Activated naive CD4-positive, alpha-beta T cell treated with anti-CD3 and anti-CD28 coated beads, Interleukin-2, amount 10 ng/mL, durations not matched to agents 7 days and 5 days (primary cell): Measurements from ENCODE around the gene RAD50.

Experiments used
- CTCF ChIA-PET: fragments of 350-600 bp; sonication (Branson Sonifier 250); formaldehyde crosslinking; loops from one replicate; lab custom pipeline; 2021; ENCODE audit warnings: antibody characterized with exemption; lab: Charles Lee
- DNase-seq: peaks from one replicate; pipeline ENCODE4 v3.0.0-alpha.2; 2020
- H3K27ac Mint-ChIP-seq: one replicate; pipeline ENCODE4 v1.8.0; 2021; ENCODE audit warnings: mild to moderate bottlenecking, moderate library complexity, mixed read lengths
- H3K27me3 Mint-ChIP-seq: one replicate; pipeline ENCODE4 v1.8.0; 2021; ENCODE audit warnings: mild to moderate bottlenecking, mixed read lengths
- H3K36me3 Mint-ChIP-seq: one replicate; pipeline ENCODE4 v1.8.0; 2021; ENCODE audit warnings: mixed read lengths
- H3K4me1 Mint-ChIP-seq: one replicate; pipeline ENCODE4 v1.8.0; 2021; ENCODE audit warnings: mixed read lengths
- H3K4me3 Mint-ChIP-seq: one replicate; pipeline ENCODE4 v1.8.0; 2021; ENCODE audit warnings: mild to moderate bottlenecking, moderate library complexity, mixed read lengths
- H3K9me3 Mint-ChIP-seq: one replicate; pipeline ENCODE4 v1.8.0; 2021; ENCODE audit warnings: mixed read lengths

The RAD50 gene

GRCh38 chr5:132674671-132675506 is 118.1 kb downstream of the RAD50 start:
- Mint-ChIP-seq H3K27ac (peak overlapping the region; percentile 78), H3K4me3 (no peak overlapping the region), H3K27me3 (peaks cover 25% of the 10 kb centered on the region), H3K36me3 (no peaks in the 10 kb centered on the region), H3K4me1 (peaks cover 15% of the 10 kb centered on the region), H3K9me3 (no peaks in the 10 kb centered on the region)
- DNase-seq: no peak
- CTCF ChIA-PET: interaction anchor here (0.6 to 1.6 kb wide), 3 partner anchors 40 to 255 kb away, joined by 4 to 5 read pairs (median 4); no protein-coding TSS in a partner anchor

- DNase-seq: no peak
- peaks cover 29% of the 10 kb centered on the region for H3K27me3 Mint-ChIP-seq
- H3K4me1 Mint-ChIP-seq: peaks cover 15% of the 10 kb centered on the region
- H3K36me3 Mint-ChIP-seq: no peaks in the 10 kb centered on the region
- H3K9me3 Mint-ChIP-seq: no peaks in the 10 kb centered on the region
- H3K27ac Mint-ChIP-seq: no peak overlapping the region
- CTCF ChIA-PET: interaction anchor here (1.6 kb wide), 1 partner anchor 144 kb away, joined by 4 read pairs; no protein-coding TSS in a partner anchor
- no peak overlapping the region for H3K4me3 Mint-ChIP-seq
Observed at GRCh38 chr5:132675936-132676689, 119.3 kb downstream of the RAD50 start.

DNA sequence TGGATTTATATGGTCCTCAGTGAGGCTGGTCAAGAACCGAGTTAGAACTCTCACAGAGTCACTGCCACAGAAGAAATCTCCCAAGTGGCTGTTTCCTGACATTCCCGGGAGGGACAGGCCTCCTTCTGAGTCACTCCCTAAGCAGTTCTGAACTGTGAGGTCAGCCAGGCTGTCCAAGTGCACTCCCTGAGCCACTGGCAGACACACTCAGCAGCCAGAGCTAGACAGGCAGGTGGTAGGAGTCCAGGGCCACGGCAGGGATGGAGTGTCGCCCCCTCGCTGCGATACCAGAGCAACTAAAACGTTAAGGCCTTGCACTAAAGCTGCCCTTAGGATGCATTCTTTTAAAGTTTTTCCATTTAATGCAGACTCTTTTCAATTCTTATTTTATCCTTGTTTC is 120.4 kb downstream of the RAD50 start:
- no peak for DNase-seq
- Mint-ChIP-seq H3K36me3 (no peaks in the 10 kb centered on the region), H3K4me1 (peaks cover 15% of the 10 kb centered on the region), H3K27ac (no peak overlapping the region), H3K4me3 (no peak overlapping the region), H3K27me3 (peaks cover 30% of the 10 kb centered on the region), H3K9me3 (no peaks in the 10 kb centered on the region)
- CTCF ChIA-PET: no interaction called here

DNA sequence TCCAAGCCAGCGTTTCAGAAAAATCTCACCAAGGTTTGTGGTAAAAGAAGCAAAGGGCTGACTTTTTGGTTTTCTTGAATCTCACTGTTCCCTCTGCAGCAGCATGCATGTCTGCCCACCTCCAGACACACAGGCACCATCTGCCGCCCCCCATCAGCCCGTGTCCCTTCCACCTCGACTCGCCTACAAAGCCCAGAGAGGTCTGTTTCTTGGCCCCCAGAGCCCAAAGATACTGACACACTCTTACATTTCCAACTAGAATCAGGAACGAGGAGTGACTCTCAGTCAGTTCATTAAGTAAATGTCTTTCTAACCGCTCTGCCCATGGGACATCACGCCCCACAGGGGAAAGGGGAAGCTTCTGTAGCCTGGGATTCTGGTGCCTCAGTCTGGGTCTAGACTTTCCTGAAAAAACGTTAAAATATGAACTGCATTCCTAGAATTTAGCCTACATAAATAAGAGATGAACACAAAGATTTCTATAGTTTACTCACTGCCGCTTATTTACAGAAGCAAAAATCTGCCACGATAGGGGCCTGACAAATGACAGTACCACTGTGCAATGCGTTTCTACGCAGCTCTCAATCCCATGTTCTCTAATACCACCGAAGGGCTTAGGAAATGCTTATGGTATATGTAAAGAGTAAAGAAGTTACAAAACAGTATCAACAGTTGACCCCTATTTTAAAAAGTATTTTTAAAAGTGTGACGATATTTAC is 121.1 kb downstream of the RAD50 start:
- CTCF ChIA-PET: no interaction called here
- DNase-seq: no peak
- Mint-ChIP-seq H3K27me3 (peaks cover 30% of the 10 kb centered on the region), H3K27ac (no peak overlapping the region), H3K4me1 (peaks cover 15% of the 10 kb centered on the region), H3K36me3 (no peaks in the 10 kb centered on the region), H3K9me3 (no peaks in the 10 kb centered on the region), H3K4me3 (no peak overlapping the region)

DNA sequence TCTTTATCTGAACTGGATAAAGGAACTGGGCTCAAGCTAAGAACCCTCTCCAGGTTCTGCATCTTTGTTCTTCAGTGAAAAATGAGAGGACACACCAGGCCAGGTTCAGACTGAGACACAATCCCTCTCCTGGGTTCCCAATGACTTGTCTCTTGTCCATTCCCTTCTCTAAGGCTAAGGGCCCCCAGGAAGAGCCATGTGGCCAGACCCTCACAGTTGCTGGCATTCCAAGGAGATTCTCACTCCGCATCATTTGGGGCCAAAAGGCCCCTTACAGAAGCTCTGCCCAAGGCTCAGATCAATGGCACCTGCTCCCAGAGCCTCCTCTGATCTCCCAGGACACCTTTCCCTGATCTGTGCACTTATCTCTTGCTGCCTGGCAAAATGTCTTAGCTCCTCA is 122.0 kb downstream of the RAD50 start:
- Mint-ChIP-seq H3K4me3 (no peak overlapping the region), H3K27ac (no peak overlapping the region), H3K4me1 (peaks cover 15% of the 10 kb centered on the region), H3K9me3 (no peaks in the 10 kb centered on the region), H3K27me3 (peaks cover 30% of the 10 kb centered on the region), H3K36me3 (no peaks in the 10 kb centered on the region)
- CTCF ChIA-PET: no interaction called here
- DNase-seq: no peak

- peaks cover 27% of the 10 kb centered on the region for H3K27me3 Mint-ChIP-seq
- H3K9me3 Mint-ChIP-seq: no peaks in the 10 kb centered on the region
- H3K36me3 Mint-ChIP-seq: no peaks in the 10 kb centered on the region
- no peak overlapping the region for H3K27ac Mint-ChIP-seq
- no peak for DNase-seq
- peaks cover 15% of the 10 kb centered on the region for H3K4me1 Mint-ChIP-seq
- H3K4me3 Mint-ChIP-seq: no peak overlapping the region
- CTCF ChIA-PET: no interaction called here
Observed at GRCh38 chr5:132679166-132679565, 122.4 kb downstream of the RAD50 start.

GRCh38 chr5:132679717-132680380 is 123.1 kb downstream of the RAD50 start:
- no peak overlapping the region for H3K4me3 Mint-ChIP-seq
- H3K27me3 Mint-ChIP-seq: peaks cover 25% of the 10 kb centered on the region
- H3K36me3 Mint-ChIP-seq: no peaks in the 10 kb centered on the region
- H3K4me1 Mint-ChIP-seq: peaks cover 14% of the 10 kb centered on the region
- no peak for DNase-seq
- no peak overlapping the region for H3K27ac Mint-ChIP-seq
- no peaks in the 10 kb centered on the region for H3K9me3 Mint-ChIP-seq
- CTCF ChIA-PET: no interaction called here

DNA sequence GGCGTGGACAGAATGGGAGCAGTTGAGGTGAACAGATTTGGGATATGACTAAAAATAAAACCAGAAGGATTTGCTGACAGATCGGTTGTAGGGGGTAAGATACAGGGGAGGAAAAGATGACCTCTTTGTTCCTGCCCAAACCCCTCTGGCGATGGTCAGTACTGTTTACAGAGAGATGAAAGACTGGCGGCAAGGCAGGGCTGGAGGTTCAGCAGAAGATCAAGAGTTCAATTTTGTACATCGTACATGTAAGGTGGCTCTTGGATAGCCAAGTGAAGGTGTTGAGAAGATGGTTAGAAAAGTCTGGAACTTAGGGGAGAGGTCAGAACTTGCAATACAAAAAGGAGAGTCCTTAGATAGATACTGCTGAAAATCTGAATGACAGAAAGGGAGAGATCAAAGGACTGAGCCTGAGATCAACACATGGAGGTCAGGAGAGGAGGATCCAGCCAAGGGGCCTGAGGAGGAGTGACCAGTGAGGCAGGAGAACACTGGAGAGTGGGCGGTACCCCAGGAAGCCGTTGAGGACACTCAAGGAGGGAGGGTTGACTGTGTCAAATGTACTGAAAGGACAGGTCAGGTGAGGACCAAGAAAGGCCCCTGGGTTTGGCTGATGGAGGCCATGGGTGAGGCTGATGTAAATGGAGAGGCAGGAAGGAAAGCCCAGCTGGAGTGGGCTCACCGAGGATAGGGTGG is 124.2 kb downstream of the RAD50 start:
- no peak for DNase-seq
- peaks cover 25% of the 10 kb centered on the region for H3K27me3 Mint-ChIP-seq
- H3K27ac Mint-ChIP-seq: no peak overlapping the region
- H3K4me3 Mint-ChIP-seq: no peak overlapping the region
- CTCF ChIA-PET: interaction anchor here (1.1 kb wide), 1 partner anchor 37 kb away, joined by 3 read pairs; no protein-coding TSS in a partner anchor
- no peaks in the 10 kb centered on the region for H3K36me3 Mint-ChIP-seq
- H3K4me1 Mint-ChIP-seq: peaks cover 13% of the 10 kb centered on the region
- no peaks in the 10 kb centered on the region for H3K9me3 Mint-ChIP-seq

- Mint-ChIP-seq H3K36me3 (no peaks in the 10 kb centered on the region), H3K27ac (no peak overlapping the region), H3K4me1 (peaks cover 15% of the 10 kb centered on the region), H3K27me3 (peaks cover 26% of the 10 kb centered on the region), H3K4me3 (no peak overlapping the region), H3K9me3 (no peaks in the 10 kb centered on the region)
- DNase-seq: no peak
- CTCF ChIA-PET: interaction anchor here (1.1 kb wide), 1 partner anchor 37 kb away, joined by 3 read pairs; no protein-coding TSS in a partner anchor
Observed at GRCh38 chr5:132681476-132681831, 124.7 kb downstream of the RAD50 start.

- Mint-ChIP-seq H3K4me1 (peaks cover 16% of the 10 kb centered on the region), H3K9me3 (no peaks in the 10 kb centered on the region), H3K36me3 (no peaks in the 10 kb centered on the region), H3K27ac (no peak overlapping the region), H3K27me3 (peaks cover 21% of the 10 kb centered on the region), H3K4me3 (no peak overlapping the region)
- CTCF ChIA-PET: interaction anchor here (1.1 kb wide), 1 partner anchor 38 kb away, joined by 3 read pairs; no protein-coding TSS in a partner anchor
- DNase-seq: no peak
Observed at GRCh38 chr5:132681983-132682382, 125.2 kb downstream of the RAD50 start.

- no peak for DNase-seq
- Mint-ChIP-seq H3K27me3 (peaks cover 12% of the 10 kb centered on the region), H3K4me1 (peaks cover 35% of the 10 kb centered on the region), H3K27ac (no peak overlapping the region), H3K4me3 (no peak overlapping the region), H3K36me3 (no peaks in the 10 kb centered on the region), H3K9me3 (no peaks in the 10 kb centered on the region)
- CTCF ChIA-PET: interaction anchor here (0.9 kb wide), 1 partner anchor 170 kb away, joined by 3 read pairs; no protein-coding TSS in a partner anchor
Observed at GRCh38 chr5:132684491-132684890, 127.7 kb downstream of the RAD50 start.

- Mint-ChIP-seq H3K27ac (no peak overlapping the region), H3K9me3 (no peaks in the 10 kb centered on the region), H3K4me1 (peaks cover 37% of the 10 kb centered on the region), H3K36me3 (no peaks in the 10 kb centered on the region), H3K4me3 (no peak overlapping the region), H3K27me3 (peaks cover 12% of the 10 kb centered on the region)
- no peak for DNase-seq
- CTCF ChIA-PET: interaction anchor here (0.6 to 0.9 kb wide), 2 partner anchors 170 to 298 kb away, joined by 3 read pairs; no protein-coding TSS in a partner anchor
Observed at GRCh38 chr5:132684922-132685720, 128.3 kb downstream of the RAD50 start.
